Gastroesophageal sphincter (tissue), 4 donors: ENCODE results near the gene MSX1. TPM values are rescaled to one million over a fixed set of nuclear protein-coding genes. Genes with fewer than 3 reads are reported as not detected.

Experiments
- ATAC-seq: fragments of 150-250 bp; one replicate; pipeline ENCODE4 v1.9.1; 2016; ENCODE audit warnings: mild to moderate bottlenecking, moderate library complexity
- H3K27ac ChIP-seq, 4 donors: fragments of 200-600 bp; sonication (generic) in 3 of 4; 1 replicate in 3 of 4; 2 replicates in 1 of 4; pipeline ENCODE4 v1.5.1; 2016 to 2019
- H3K27me3 ChIP-seq: fragments of 200-600 bp; sonication (generic); one replicate; pipeline ENCODE4 v1.5.1; 2019
- H3K36me3 ChIP-seq, 2 donors: fragments of 200-600 bp; sonication (generic); one replicate each; pipeline ENCODE4 v1.5.1; 2019; ENCODE audit warnings: control low read depth in 1 of 2
- H3K4me1 ChIP-seq, 3 donors: fragments of 200-600 bp; sonication (generic); 1 replicate in 2 of 3; 2 replicates in 1 of 3; pipeline ENCODE4 v1.5.1; 2016 to 2019; ENCODE audit warnings: control low read depth in 2 of 3
- H3K4me3 ChIP-seq, 2 donors: fragments of 200-600 bp; sonication (generic); one replicate each; pipeline ENCODE4 v1.5.1; 2019; ENCODE audit warnings: mild to moderate bottlenecking in 1 of 2, moderate library complexity in 1 of 2
- H3K9me3 ChIP-seq, 3 donors: fragments of 200-600 bp; sonication (generic); one replicate each; pipeline ENCODE4 v1.5.1; 2017 to 2019; ENCODE audit warnings: control low read depth in 2 of 3
- EP300 ChIP-seq: sonication (generic); formaldehyde crosslinking; IDR thresholded peaks from one replicate; pipeline ENCODE4 v1.6.1; 2017; ENCODE audit warnings: antibody characterized with exemption, mild to moderate bottlenecking
- POLR2A ChIP-seq, 2 donors: fragments of 450-650 bp; IDR thresholded peaks; one replicate each; pipeline ENCODE4 v1.6.1; 2017; ENCODE audit warnings: antibody characterized with exemption in 2 of 2, mild to moderate bottlenecking in 2 of 2, moderate library complexity in 1 of 2
- POLR2AphosphoS5 ChIP-seq: sonication (generic); formaldehyde crosslinking; IDR thresholded peaks from one replicate; pipeline ENCODE4 v1.6.1; 2017; ENCODE audit warnings: antibody characterized with exemption
- WGBS, 2 donors: methylation state at CpG; one replicate each; pipeline ENCODE4 v1.1.5; 2018; ENCODE audit warnings: low coverage in 1 of 2; 5-methylcytosine and 5-hydroxymethylcytosine counted together
- total RNA-seq, 4 donors: library from RNA; depleted of rRNA; stranded (reverse); fragments of >200 nt; gene quantifications; one replicate each; pipeline ENCODE4 v1.1.0, GENCODE V29; 2016
- TF ChIP-seq, protein P1 (sequence below), 4 experiments: fragments of 200-600 bp in 2 of 4; fragments of 450-650 bp in 2 of 4; sonication (generic) in 1 of 4; IDR thresholded peaks; one replicate each; pipeline ENCODE4 v1.5.1; 2017 to 2019; ENCODE audit warnings: antibody characterized with exemption in 4 of 4, mild to moderate bottlenecking in 2 of 4, moderate library complexity in 2 of 4

MSX1 gene
- total RNA-seq, 4 donors from 2014 or later = 2.0 to 5.3 (median 2.4) TPM

DNA sequence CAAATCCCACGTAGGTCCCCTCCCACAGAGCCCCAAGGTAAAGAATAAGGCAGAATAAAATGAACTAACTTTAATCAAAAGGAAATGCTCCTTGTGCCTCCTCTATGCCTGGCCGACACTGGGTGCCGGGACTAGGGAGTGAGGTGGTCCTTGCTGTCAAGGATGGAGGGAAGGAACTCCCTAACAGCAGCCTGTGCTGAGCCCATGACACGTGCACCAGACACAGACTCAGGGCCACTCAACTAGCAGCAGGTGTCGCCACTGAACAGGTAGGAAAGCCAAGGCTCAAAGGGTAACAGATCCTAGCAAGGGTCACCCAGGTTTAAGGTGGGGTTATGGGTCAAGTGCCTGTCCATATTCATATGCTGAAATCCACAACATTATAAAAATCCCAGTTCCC lies 29.2 kb downstream of the MSX1 start:
- no peak overlapping the region for H3K4me3 ChIP-seq
- H3K4me1 ChIP-seq = peaks cover 0 to under 1% (median 0%) of the 10 kb centered on the region in 3 donors
- no peaks in the 10 kb centered on the region for H3K36me3 ChIP-seq
- H3K9me3 ChIP-seq = no peaks in the 10 kb centered on the region
- no peak overlapping the region for H3K27ac ChIP-seq
- WGBS, 2 donors = 62% methylated on average over 5 of the region's 5 CpGs; no CpG with 5 or more reads in 1 of the 2 donors
- peaks cover 38% of the 10 kb centered on the region for H3K27me3 ChIP-seq
- ATAC-seq = no peak
- no peak for TF ChIP-seq EP300
- no peak for TF ChIP-seq POLR2AphosphoS5
- TF ChIP-seq POLR2A (IDR thresholded peaks at IDR 0.05) = no peak
- TF ChIP-seq, protein P1, sequence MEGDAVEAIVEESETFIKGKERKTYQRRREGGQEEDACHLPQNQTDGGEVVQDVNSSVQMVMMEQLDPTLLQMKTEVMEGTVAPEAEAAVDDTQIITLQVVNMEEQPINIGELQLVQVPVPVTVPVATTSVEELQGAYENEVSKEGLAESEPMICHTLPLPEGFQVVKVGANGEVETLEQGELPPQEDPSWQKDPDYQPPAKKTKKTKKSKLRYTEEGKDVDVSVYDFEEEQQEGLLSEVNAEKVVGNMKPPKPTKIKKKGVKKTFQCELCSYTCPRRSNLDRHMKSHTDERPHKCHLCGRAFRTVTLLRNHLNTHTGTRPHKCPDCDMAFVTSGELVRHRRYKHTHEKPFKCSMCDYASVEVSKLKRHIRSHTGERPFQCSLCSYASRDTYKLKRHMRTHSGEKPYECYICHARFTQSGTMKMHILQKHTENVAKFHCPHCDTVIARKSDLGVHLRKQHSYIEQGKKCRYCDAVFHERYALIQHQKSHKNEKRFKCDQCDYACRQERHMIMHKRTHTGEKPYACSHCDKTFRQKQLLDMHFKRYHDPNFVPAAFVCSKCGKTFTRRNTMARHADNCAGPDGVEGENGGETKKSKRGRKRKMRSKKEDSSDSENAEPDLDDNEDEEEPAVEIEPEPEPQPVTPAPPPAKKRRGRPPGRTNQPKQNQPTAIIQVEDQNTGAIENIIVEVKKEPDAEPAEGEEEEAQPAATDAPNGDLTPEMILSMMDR (IDR thresholded peaks at IDR 0.05) = no peak

DNA sequence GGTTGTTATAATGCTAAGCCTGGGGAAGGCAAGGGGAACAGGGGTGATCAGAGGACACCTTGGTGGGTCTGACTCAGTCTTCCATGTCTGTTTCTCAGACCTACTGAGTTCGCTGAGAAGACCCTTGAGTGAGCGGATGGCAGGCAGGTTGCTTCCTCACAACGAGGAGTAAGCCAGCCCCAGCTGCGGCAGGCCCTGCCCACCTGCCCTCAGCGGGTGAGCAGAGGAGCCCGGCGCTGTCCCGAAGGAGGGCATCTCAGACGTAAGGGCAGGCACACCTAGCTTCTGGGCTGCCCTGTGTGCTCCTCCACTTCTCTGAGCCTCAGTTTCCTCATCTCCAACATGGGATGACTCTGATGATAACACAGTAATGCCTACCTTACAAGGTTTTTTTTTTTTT lies 30.3 kb downstream of the MSX1 start:
- Histone ChIP-seq H3K27me3 (peaks cover 35% of the 10 kb centered on the region), H3K4me1 (peaks cover 0 to 6% (median 0%) of the 10 kb centered on the region in 3 donors), H3K4me3 (no peak overlapping the region), H3K9me3 (no peaks in the 10 kb centered on the region), H3K36me3 (no peaks in the 10 kb centered on the region), H3K27ac (no peak overlapping the region)
- ATAC-seq = no peak
- TF ChIP-seq, protein P1 (IDR thresholded peaks at IDR 0.05) = no peak
- TF ChIP-seq EP300 (no peak), POLR2AphosphoS5 (no peak), POLR2A (IDR thresholded peaks at IDR 0.05) (no peak)
- WGBS, 2 donors = 90% methylated on average over 3 of the region's 9 CpGs; no CpG with 5 or more reads in 1 of the 2 donors

DNA sequence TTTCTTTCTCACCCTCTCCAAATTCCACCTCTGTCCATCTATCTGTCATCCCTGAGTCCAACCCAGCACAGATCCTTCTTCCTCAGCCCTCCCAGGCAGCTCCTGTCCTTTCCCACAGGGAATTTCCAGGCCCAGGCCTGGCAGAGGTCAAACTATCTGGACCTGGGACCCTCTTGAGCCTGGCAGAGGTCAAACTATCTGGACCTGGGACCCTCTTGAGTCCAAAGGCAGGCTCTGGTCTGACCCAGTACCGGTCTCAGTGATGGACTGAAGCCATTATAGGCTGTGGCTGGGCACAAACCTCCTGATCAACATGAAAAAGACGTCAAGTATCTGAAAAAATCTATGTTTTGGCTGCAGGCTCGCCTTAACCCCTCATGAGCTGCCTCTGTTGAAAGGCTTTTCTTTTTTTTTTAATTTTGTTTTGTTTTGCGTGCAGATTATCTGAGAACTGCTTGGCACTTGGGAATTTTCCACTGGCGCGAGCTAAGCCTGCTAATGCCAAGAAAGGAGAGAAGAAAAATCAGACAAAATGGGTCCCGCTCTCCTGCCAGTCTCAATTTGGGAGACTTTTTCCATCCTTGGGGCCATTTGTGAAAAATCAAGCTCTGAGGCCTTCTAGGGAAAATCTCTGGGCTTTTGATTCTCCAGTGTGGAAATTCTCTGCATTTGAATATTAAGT lies 31.2 kb downstream of the MSX1 start:
- no peak for TF ChIP-seq POLR2AphosphoS5
- TF ChIP-seq, protein P1 (IDR thresholded peaks at IDR 0.05) = no peak
- no peak for TF ChIP-seq POLR2A (IDR thresholded peaks at IDR 0.05)
- no peak for TF ChIP-seq EP300
- ATAC-seq = no peak
- WGBS, 2 donors = 59 to 60% methylated on average over 1 to 7 of the region's 7 CpGs
- Histone ChIP-seq H3K27ac (no peak overlapping the region), H3K4me3 (no peak overlapping the region), H3K27me3 (peaks cover 34% of the 10 kb centered on the region), H3K4me1 (peaks cover 0 to 6% (median 0%) of the 10 kb centered on the region in 3 donors), H3K36me3 (no peaks in the 10 kb centered on the region), H3K9me3 (no peaks in the 10 kb centered on the region)

DNA sequence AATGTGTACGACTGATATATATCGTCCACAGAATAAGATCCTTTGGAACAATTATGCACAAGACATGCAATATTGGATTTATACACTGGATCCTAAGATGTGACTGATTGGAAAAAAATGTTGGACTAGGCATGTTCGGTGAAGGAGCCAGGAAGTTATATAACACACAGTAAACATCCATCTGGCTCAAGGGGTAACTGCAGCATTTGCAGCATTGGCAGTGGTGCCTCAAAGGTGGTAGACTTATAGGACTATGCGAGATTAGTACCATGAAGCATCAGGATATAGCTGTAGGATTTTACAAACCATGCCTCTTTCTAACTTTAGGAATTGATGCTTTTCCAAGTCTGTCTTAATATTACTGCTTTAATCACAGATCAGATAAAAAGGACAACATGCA lies 34.3 kb downstream of the MSX1 start:
- Histone ChIP-seq H3K27me3 (peaks cover 12% of the 10 kb centered on the region), H3K9me3 (no peaks in the 10 kb centered on the region), H3K36me3 (no peaks in the 10 kb centered on the region), H3K4me1 (peaks cover 0 to 6% (median 0%) of the 10 kb centered on the region in 3 donors), H3K4me3 (no peak overlapping the region), H3K27ac (no peak overlapping the region)
- WGBS, 2 donors = 57 to 76% methylated on average over 4 of the region's 4 CpGs
- ATAC-seq = no peak
- TF ChIP-seq EP300 = no peak
- no peak for TF ChIP-seq POLR2A (IDR thresholded peaks at IDR 0.05)
- TF ChIP-seq, protein P1 (IDR thresholded peaks at IDR 0.05) = no peak
- no peak for TF ChIP-seq POLR2AphosphoS5
